Hepatocyte (in vitro differentiated cells): ENCODE results near the gene LOXHD1. TPM values are rescaled to one million over a fixed set of nuclear protein-coding genes. Genes with fewer than 3 reads are reported as not detected.

Experiments used
- DNase-seq: peaks from one replicate; pipeline ENCODE4 v3.0.0-alpha.2; 2016; ENCODE audit warnings: low spot score
- H2AFZ ChIP-seq: fragments of 200-600 bp; sonication (generic); 2 replicates; pipeline ENCODE4 v1.6.0; 2016; ENCODE audit warnings: antibody characterized with exemption, mild to moderate bottlenecking
- H3K27ac ChIP-seq: fragments of 200-600 bp; sonication (generic); 2 replicates; pipeline ENCODE4 v1.5.1; 2016; ENCODE audit warnings: mild to moderate bottlenecking
- H3K27me3 ChIP-seq: fragments of 200-600 bp; sonication (generic); 2 replicates; pipeline ENCODE4 v1.6.1; 2016
- H3K36me3 ChIP-seq: fragments of 200-600 bp; sonication (generic); replicated peaks from 2 replicates; pipeline ENCODE4 v1.5.1; 2016; ENCODE audit warnings: low read depth; ENCODE audit not compliant: insufficient read depth
- H3K4me1 ChIP-seq: fragments of 200-600 bp; sonication (generic); 2 replicates; pipeline ENCODE4 v1.5.1; 2016; ENCODE audit warnings: mild to moderate bottlenecking, moderate library complexity; ENCODE audit not compliant: insufficient read depth
- H3K4me2 ChIP-seq: fragments of 200-600 bp; sonication (generic); 2 replicates; pipeline ENCODE4 v1.6.0; 2016
- H3K4me3 ChIP-seq: fragments of 200-600 bp; sonication (generic); 2 replicates; pipeline ENCODE4 v1.5.1; 2016; ENCODE audit warnings: mild to moderate bottlenecking
- H3K79me2 ChIP-seq: fragments of 200-600 bp; sonication (generic); 2 replicates; pipeline ENCODE4 v1.6.0; 2017; ENCODE audit warnings: mild to moderate bottlenecking
- H3K9me2 ChIP-seq: fragments of 200-600 bp; sonication (generic); replicated peaks from 2 replicates; pipeline ENCODE4 v1.6.0; 2017; ENCODE audit warnings: mild to moderate bottlenecking; ENCODE audit not compliant: insufficient read depth
- H3K9me3 ChIP-seq: fragments of 200-600 bp; sonication (generic); 2 replicates; pipeline ENCODE4 v1.5.1; 2016; ENCODE audit warnings: low read depth, mild to moderate bottlenecking
- H4K20me1 ChIP-seq: fragments of 200-600 bp; sonication (generic); 2 replicates; pipeline ENCODE4 v1.6.0; 2016; ENCODE audit warnings: mild to moderate bottlenecking; ENCODE audit not compliant: insufficient read depth, poor library complexity, severe bottlenecking
- EZH2 ChIP-seq: fragments of 200-600 bp; sonication (generic); IDR thresholded peaks from 2 replicates; pipeline ENCODE4 v1.6.1; 2016; ENCODE audit warnings: antibody characterized with exemption, mild to moderate bottlenecking, borderline replicate concordance
- EZH2phosphoT487 ChIP-seq: fragments of 200-600 bp; sonication (generic); IDR thresholded peaks from one replicate; pipeline ENCODE4 v1.6.1; 2018; ENCODE audit warnings: antibody characterized with exemption, mild to moderate bottlenecking, low read depth, moderate library complexity; ENCODE audit not compliant: unreplicated experiment, severe bottlenecking
- WGBS: methylation state at CpG from one replicate; pipeline ENCODE4 v1.1.6; 2016; ENCODE audit warnings: low lambda C conversion rate; ENCODE audit errors: missing lambda C conversion rate; 5-methylcytosine and 5-hydroxymethylcytosine counted together
- polyA plus RNA-seq: library from polyadenylated mRNA; unstranded; fragments of >200 nt; fragmentation: Nextera tagmentation; extraction: Ambion mirVana; gene quantifications from 2 replicates; pipeline ENCODE4 v1.2.1, GENCODE V29; 2016
- total RNA-seq: library from RNA; depleted of rRNA; stranded (reverse); fragments of >200 nt; gene quantifications from 2 replicates; pipeline ENCODE4 v1.2.3, GENCODE V29; 2014
- TF ChIP-seq, protein P1 (sequence below): fragments of 200-600 bp; sonication (generic); IDR thresholded peaks from 2 replicates; pipeline ENCODE4 v1.5.1; 2016; ENCODE audit warnings: antibody characterized with exemption, mild to moderate bottlenecking; ENCODE audit not compliant: poor library complexity

LOXHD1 gene
- total and polyA plus RNA-seq, 2 experiments from 2014 or later = not detected

DNA sequence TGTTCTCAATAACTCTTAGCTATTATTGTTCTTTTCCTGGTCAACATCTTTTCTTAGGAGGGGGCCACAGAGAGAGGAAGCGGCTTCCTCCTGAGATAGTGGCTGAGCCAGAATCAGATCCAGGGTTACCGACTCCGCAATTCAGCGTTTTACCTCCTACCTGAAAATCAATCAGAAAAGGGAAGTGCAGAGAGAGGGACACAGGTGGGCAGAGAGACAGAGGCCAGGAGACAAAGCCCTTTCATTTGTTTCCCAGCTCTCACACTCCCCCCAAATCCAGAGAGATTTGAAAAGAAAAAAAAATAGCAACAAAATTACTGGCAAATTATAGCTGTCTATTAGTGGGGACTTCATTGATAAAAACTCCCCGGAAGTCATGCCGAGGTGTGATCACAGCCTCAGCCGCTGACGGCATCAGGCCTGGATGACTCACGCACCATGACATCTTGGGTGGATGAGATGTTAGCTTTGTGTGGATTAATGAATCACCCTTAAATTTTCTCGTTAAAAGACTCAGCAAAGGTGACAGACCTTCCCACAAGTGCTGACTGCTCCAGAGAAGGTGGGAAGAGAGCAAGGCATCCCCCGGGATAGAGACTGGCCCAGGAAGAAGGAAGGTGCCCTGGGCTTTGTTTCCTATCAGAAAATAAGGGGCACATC lies 120.7 kb downstream of the LOXHD1 start:
- no peaks in the 10 kb centered on the region for H3K79me2 ChIP-seq
- H3K36me3 ChIP-seq = no peaks in the 10 kb centered on the region
- no peak overlapping the region for H3K27ac ChIP-seq
- no peak overlapping the region for H3K4me2 ChIP-seq
- TF ChIP-seq, protein P1, sequence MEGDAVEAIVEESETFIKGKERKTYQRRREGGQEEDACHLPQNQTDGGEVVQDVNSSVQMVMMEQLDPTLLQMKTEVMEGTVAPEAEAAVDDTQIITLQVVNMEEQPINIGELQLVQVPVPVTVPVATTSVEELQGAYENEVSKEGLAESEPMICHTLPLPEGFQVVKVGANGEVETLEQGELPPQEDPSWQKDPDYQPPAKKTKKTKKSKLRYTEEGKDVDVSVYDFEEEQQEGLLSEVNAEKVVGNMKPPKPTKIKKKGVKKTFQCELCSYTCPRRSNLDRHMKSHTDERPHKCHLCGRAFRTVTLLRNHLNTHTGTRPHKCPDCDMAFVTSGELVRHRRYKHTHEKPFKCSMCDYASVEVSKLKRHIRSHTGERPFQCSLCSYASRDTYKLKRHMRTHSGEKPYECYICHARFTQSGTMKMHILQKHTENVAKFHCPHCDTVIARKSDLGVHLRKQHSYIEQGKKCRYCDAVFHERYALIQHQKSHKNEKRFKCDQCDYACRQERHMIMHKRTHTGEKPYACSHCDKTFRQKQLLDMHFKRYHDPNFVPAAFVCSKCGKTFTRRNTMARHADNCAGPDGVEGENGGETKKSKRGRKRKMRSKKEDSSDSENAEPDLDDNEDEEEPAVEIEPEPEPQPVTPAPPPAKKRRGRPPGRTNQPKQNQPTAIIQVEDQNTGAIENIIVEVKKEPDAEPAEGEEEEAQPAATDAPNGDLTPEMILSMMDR = no peak
- TF ChIP-seq EZH2 (no peak), EZH2phosphoT487 (no peak)
- H4K20me1 ChIP-seq = no peaks in the 10 kb centered on the region
- H3K4me3 ChIP-seq = no peak overlapping the region
- 64% methylated on average over 11 of the region's 11 CpGs for WGBS
- no peaks in the 10 kb centered on the region for H3K4me1 ChIP-seq
- no peaks in the 10 kb centered on the region for H3K9me2 ChIP-seq
- no peak for DNase-seq
- no peaks in the 10 kb centered on the region for H3K9me3 ChIP-seq
- H2AFZ ChIP-seq = no peak overlapping the region
- H3K27me3 ChIP-seq = no peaks in the 10 kb centered on the region

DNA sequence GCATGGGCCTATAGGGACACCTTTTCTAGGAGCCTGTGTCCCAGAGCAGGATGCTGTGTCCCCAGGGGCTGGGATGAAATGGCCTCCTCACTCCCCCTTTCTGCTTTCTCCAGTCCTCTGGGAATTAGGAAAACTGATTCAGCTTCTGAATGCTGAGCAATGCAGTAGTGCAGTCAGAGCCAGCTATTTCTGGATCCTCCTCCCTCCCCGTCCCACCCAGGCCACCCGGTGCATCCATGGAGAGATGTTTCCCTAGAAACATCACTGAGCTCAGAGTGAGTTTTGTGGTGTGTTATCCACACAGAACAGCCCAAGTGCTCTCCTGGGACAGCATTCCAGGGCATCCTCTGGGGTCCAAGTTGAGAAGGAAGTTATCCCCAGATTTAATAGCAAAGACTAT lies 125.5 kb downstream of the LOXHD1 start:
- Histone ChIP-seq H3K36me3 (no peaks in the 10 kb centered on the region), H2AFZ (no peak overlapping the region), H3K9me2 (no peaks in the 10 kb centered on the region), H3K79me2 (no peaks in the 10 kb centered on the region), H3K4me2 (no peak overlapping the region), H4K20me1 (no peaks in the 10 kb centered on the region), H3K27me3 (no peaks in the 10 kb centered on the region), H3K4me3 (no peak overlapping the region), H3K9me3 (no peaks in the 10 kb centered on the region), H3K27ac (no peak overlapping the region), H3K4me1 (no peaks in the 10 kb centered on the region)
- no peak for TF ChIP-seq EZH2phosphoT487
- TF ChIP-seq, protein P1 = no peak
- no peak for TF ChIP-seq EZH2
- WGBS = 88% methylated on average over 2 of the region's 2 CpGs
- DNase-seq = no peak

DNA sequence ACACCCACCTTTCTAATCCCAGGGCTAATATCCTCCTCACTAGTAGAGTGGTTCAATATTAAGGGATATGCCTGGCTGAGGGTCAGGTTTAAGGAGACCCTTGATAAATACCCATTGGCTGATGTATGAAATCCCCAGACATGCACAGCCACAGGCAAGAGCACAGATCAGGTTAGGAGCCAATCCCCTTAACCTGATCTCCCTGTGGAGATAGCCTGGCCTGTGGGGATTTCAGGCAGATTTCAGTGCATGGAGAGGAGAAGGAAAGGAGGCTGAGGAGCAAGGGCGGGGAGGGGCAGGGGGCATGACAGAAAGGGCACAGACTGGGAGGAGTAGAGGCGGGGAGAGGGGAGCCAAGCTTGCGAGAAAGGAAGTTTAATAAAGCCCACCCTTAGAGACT lies 129.0 kb downstream of the LOXHD1 start:
- Histone ChIP-seq H3K27me3 (no peaks in the 10 kb centered on the region), H3K27ac (no peak overlapping the region), H3K36me3 (no peaks in the 10 kb centered on the region), H2AFZ (no peak overlapping the region), H3K9me2 (no peaks in the 10 kb centered on the region), H3K79me2 (no peaks in the 10 kb centered on the region), H3K9me3 (no peaks in the 10 kb centered on the region), H4K20me1 (no peaks in the 10 kb centered on the region), H3K4me3 (no peak overlapping the region), H3K4me2 (no peak overlapping the region), H3K4me1 (no peaks in the 10 kb centered on the region)
- DNase-seq = no peak
- WGBS = 67% methylated on average over 2 of the region's 3 CpGs
- TF ChIP-seq EZH2phosphoT487 (no peak), EZH2 (no peak)
- TF ChIP-seq, protein P1 = no peak
